Fibroblast of skin of scalp (primary cell): ENCODE results near the gene UNC13B. TPM values are rescaled to one million over a fixed set of nuclear protein-coding genes. Genes with fewer than 3 reads are reported as not detected.
"Not testable (repeated sequence)": the region's sequence is repeated elsewhere in the genome, so short reads cannot be mapped to it uniquely, and the experiment has no call there.

Experiments used
- DNase-seq: peaks from one replicate; pipeline ENCODE4 v3.0.0-alpha.2; 2013
- polyA plus RNA-seq, 2 experiments: library from polyadenylated mRNA; unstranded; fragments of 120-200 nt; gene quantifications; one replicate each; pipeline ENCODE4 v1.2.1, GENCODE V29; 2013; ENCODE audit not compliant: insufficient read length in 2 of 2

UNC13B gene
- polyA plus RNA-seq (2013, experiment 1 of 2; ENCODE audit: insufficient read length) = 9.1 TPM
- polyA plus RNA-seq (2013, experiment 2 of 2; ENCODE audit: insufficient read length) = 9.4 TPM

DNA sequence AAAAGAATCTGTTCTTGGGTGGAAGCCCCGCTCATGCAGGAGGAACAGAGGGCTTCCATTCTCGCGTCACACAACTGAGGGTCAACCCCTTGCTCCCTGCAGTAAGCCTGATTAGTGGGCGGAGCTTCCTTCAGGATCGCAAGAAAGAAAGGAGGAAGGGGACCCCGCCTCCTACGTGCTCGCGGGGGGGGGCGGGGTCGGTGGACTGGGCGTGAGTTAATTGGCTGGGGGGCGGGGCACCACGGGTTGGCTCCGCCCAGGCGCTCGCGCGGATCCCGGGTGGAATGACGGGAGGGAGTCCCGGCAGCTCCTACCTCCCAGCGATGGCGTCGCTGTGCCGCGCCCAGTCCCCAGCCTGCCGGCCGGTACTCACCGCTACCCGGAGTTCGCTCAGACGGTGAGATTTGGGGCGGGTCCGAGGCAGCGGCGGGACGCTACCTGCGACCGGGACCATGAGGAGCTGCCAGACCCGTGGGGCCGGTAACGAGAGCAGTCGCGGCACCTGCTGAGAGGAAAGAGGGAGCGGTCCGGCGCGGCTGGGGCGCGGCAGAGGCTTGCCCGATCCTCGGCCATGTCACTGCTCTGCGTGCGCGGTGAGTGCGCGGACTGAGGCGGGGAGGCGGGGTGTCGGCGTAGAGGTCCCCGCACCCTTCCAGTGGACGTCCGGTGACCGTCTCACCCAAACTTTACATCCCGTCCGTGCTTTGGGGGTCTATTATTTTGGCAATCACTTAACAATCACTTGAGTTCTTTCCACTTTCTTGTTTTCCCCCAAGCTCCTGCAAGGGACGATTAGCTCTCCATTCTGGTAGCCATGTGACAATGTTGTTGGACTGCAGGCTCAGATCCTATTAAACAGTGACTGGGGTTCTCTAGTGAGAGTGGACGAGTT, at the start of gene UNC13B:
TSS of gene UNC13B (plus strand) at position 297 of the 892 bp plus-strand sequence. CDS start at position 572, 275 bp downstream.
- DNase-seq = peak; percentile 95

GRCh38 chr9:35112257-35113020, 49.4 kb upstream of the UNC13B start:
- DNase-seq = peak; percentile 66

DNA sequence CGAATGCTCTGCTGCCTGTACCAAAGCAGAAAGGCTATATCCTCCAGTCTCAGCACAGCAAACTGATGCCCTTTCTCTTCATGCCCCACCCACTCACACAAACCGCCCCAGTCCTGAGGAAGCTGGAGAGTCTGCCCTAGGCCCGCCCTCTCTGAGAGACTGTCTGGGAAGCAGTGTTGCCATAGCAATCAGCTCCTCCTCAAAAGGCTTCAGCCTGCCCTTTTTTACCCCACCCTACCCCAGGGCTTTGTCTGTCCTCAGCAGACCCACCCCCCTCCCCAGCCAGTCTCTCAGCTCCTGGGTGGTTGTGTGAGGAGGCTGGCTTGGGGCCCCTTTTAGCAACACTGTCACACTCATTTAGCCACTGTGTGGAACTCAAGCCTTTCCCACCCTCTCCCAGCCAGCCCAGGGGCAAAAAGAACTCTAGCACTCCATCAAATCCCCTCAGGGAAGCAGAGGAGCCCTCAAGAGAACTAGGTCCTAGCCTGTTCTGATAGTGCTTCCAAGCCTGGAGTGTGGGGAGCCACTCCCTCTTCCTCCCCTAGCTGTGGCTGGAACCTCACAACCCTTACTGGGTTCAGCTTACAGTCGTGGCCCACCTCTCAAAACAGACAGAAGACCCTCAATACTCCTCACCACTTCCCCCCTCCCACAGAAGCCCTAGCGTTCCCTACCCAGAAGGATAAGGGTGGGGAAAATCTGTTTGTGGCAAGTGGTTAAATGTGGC, 47.5 kb upstream of the UNC13B start:
- peak; percentile 99 for DNase-seq

DNA sequence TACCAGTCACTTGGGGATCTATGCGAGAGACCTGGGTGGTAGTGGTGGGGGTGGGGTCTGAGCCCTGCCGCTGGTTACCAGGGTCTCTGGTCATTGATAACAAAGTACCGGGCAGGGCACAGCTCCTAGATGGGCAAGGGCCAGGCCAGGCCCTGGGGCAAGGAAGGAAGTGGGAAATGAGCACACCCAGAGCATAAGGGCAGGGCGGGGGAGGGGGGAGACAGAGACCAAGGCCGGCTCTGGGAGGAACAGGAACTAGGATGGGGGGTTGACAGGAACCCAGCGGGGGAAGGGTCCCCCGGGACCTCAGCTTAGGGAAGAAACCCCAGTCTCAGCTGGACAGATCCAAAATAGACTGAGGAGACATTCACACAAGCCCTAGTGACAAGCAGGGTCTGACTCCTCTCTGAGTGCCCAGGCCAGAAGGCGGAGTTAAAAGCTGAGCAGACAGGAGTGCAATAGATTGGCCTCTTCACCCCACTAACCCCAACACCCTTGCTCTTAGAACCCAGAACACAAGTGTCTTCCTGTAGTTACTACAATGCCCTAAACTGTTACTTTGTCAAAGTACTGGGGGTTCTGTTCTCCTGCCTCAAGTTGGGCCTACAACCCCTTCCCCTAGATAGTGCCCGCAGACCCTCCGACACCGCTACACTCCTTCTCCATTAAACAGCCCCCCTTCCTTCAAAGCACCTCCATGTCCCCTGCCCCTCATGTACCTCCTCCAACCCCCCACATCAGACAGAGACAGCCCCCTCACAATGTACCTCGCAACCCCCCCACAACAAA, 46.8 kb upstream of the UNC13B start:
- peak; percentile 84 for DNase-seq

DNA sequence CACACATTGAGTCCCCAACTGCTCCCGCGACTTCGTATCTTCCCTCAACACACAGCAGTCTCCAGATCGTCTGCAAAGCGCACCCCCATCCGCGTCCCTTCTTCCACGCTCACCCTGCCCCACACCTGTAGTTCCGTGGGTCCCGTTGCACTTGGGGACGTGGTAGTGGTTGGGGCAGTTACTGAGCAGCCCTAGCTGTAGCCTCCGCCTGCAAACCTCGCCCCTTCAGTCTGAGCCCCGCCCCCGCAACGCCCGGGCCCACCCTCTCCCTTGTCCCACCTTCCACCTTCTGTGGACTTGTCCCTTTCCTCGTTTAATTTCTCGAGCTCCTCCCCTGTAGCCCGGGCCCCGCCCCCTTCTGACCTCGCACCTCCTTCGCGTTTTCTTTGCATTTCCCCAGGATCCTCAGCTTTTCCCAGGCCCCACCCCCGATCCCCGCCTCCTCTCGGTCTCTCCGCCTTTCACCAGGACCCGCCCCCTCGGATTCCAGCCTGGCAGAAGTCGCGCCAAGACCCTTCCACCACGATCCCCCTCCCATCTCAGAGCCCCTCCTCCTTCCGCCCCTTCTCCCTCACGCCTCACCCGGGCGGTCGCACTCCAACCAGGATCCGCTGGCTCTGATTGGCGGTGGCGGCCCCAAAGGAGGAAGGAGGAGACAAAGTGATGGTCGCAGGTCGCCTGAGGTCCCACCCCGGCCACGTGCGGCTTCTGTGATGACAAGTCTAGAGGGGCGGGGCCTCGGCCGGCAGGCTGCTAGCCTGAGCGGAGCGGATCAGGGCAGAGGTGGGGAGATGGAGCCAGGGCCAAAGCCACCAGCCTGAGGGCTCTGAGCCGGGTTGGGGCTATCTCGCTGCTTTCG, 45.9 kb upstream of the UNC13B start, which contains the start of gene ATOSB:
TSS of gene ATOSB (minus strand) at position 183 of the 859 bp plus-strand sequence. CDS start 7,588 bp downstream, outside the sequence.
- peak; percentile 98 for DNase-seq

DNA sequence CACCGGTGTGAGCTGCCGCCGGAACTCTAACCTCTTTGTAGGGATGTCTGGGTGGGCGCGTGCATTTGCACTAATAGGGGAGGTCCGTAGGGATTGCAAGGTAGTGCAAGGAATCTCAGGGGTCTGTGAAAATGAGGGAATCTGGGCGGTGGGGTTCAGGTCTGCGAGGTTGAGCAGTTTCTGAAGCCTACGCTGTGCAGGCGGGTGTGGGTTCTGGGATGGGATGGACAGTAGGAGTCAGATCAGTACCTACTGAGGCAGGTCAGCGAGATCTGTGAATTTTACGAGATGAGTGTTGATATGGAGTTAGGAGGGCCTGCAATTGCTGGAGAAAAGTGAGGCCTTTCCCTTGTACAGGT, 45.3 kb upstream of the UNC13B start:
- no peak for DNase-seq

GRCh38 chr9:35116898-35117551, 44.8 kb upstream of the UNC13B start:
- DNase-seq = peak; percentile 95

GRCh38 chr9:35134920-35135319, 26.9 kb upstream of the UNC13B start:
- no peak for DNase-seq

DNA sequence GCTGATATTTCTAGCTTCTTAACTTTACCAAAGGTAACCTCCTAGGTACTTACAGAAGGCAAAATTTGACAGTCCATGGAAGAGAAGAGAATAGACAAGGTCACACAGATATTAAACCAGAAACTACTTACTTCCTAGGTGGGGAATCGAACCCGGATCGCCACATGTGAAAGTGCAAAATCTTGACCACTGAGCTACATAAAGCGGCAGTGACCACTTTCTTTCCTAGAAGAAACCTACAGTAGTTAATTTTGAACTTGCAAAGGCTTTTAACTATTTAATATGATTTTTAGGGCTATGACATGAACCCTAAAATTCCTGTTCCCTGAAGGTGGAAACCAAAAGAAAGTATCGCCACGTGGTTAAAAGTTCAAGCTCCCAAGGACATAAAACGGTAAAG, 25.8 kb upstream of the UNC13B start:
- no peak for DNase-seq

DNA sequence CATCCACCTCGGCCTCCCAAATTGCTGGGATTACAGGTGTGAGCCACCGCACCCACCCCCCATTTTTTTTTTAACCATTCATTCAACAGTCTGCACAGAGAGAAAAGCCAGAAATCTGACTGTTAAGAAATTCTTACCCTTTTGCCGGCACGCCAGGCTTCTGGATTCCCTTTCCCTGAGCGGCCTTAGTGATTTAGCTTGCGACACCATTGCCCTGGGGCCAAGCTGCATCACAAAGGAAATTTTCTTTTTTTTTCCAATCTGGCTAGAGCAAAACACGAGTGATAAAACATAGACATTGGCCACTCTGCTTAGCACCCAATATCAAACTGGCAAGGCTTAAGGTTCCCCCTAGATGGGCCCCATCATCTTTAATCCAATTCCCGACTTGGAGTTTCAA, 24.9 kb upstream of the UNC13B start:
- DNase-seq = no peak

- DNase-seq = no peak
Measured at GRCh38 chr9:35140093-35140492, 21.7 kb upstream of the UNC13B start.

- DNase-seq = no peak
Measured at GRCh38 chr9:35142037-35142436, 19.8 kb upstream of the UNC13B start.

DNA sequence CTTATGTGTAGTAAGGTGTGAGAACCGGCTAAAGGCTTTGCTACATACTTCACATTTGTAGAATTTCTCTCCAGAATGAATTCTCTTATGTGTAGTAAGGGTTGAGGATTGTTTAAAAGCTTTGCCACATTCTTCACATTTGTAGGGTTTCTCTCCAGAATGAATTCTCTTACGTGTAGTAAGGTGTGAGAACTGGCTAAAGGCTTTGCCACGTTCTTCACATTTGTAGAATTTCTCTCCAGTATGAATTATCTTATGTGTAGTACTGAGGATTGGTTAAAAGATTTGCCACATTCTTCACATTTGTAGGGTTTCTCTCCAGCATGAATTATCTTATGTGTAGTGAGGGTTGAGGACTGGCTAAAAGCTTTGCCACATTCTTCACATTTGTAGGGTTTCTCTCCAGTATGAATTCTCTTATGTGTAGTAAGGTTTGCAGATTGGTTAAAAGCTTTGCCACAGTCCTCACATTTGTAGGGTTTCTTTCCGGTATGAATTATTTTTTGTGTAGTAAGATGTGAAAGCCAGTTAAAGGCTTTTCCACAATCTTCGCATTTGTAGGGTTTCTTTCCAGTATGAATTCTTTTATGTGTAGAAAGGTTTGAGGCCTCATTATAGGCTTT, 13.8 kb upstream of the UNC13B start:
- DNase-seq = not testable (repeated sequence)

DNA sequence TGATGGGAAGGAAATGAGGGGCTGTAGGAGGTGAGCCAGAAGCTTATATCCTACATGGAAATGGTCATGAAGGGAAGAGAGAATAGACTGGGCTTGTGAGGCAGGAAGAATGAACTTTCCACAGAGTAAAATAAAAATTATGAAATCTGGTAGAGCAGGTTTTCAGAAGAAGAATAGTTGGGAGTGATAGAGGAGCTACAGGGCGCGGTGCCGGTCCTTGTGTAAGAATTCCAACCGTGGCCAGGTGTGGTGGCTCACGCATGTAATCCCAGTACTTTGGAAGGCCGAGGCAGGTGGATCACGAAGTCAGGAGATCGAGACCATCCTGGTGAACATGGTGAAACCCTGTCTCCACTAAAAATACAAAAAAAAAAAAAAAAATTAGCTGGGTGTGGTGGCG, 8.9 kb upstream of the UNC13B start:
- no peak for DNase-seq

- no peak for DNase-seq
Measured at GRCh38 chr9:35156781-35157180, 5.0 kb upstream of the UNC13B start.

DNA sequence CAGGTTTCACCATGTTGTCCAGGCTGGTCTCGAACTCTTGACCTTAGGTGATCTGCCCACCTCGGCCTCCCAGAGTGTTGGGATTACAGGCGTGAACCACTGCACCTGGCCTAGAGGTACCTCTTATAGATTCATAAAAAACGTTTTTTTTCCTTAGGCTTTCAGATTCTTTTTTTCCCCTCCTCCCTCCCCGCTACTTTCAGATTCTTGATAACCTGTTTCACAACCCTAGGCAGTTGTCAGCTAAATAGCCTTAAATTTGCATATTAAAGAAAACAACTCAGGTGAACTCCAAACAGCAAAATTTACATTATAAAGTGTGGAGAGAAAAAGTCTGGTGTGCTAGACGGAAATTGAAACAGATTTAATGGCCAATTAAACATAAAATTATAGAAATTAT, 4.0 kb upstream of the UNC13B start:
- not testable (repeated sequence) for DNase-seq

DNA sequence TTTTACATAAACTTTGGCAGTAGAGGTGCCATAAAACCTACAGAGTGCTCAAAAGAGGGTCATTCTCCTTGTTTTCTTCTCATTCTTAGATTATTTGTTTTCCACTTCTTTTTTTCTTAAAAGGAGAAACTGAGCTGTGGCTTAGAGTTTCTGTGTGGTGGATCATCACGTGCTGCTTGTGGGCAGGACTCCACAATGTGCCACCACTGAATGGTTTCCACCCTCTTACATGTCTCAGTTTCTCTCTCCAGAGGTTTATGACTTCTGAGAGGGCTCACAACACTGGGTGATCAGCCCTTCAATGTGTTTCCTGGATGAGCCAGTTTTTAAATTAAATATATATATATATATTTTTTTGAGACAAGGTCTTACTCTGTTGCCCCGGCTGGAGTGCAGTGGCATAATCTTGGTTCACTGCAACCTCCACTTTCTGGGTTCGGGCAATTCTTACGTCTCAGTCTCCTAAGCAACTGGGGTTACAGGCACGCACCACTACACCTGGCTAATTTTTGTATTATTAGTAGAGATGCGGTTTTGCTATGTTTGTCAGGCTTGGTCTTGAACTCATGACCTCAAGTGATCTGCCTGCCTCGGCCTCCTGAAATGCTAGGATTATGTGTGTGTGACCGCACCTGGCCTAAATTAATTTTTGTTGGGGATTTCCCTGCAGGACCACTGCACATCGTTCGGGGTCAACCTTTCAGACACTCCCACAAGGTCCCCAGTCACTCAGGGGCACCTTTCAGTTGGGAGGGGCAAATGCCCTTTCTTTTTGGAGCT, 3.1 kb upstream of the UNC13B start:
- no peak for DNase-seq

- DNase-seq = no peak
Measured at GRCh38 chr9:35162605-35163315, 951 bp downstream of the UNC13B start.
